ENCODE measurements around the gene DVL3. TPM values are rescaled to one million over a fixed set of nuclear protein-coding genes. Genes with fewer than 3 reads are reported as not detected.
"Not testable (repeated sequence)": the region's sequence is repeated elsewhere in the genome, so short reads cannot be mapped to it uniquely, and the experiment has no call there.

DVL3 gene
- 20.8 and 42.6 TPM in 2 replicates for total RNA-seq (2014; rRNA removed; shearing (Covaris generic); ENCODE audit: low replicate concordance)

DNA sequence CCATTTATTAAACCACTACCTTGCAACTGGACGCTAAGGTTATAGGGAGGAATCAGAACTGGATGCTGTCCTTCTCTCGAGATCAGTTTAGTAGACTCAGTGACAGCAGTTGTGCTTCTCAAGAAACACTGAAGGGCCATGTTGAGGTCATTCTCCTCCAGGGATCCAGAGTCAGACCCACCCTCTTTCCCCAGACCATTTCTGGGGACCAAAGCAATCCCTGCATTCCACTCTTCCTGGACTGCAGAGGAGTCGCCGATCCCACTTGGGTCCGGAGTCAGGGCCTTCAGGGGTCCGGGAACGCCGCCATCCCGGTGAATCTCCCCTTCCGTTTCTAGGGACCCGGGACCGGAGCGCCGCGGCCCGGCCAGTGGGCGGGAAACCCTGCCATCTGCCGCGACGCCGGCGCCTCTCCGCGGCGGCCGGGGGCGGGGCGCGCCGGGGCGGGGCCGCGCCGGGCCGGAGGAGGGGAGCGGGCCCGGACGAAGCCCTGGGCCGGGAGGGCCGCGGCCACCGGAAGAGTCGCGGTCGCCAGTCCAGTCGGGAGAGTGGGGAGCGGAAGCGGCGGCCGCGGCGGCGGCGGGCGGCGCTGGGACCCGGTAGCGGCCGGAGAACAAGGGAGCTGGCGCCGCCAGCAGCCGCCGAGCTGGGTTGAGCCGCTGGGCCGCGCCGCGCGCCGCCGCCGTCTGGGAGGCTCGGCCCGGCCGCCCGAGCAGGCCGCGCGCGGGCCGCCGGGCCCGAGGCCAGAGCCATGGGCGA, at the start of gene DVL3:
TSS of gene DVL3 (plus strand) at position 493 of the 759 bp plus-strand sequence. CDS start at position 752, 259 bp downstream.
- peak within 1 kb of the TSS; percentile 91 for H3K4me3 ChIP-seq
- DNase-seq, result peak; percentile 80

DNA sequence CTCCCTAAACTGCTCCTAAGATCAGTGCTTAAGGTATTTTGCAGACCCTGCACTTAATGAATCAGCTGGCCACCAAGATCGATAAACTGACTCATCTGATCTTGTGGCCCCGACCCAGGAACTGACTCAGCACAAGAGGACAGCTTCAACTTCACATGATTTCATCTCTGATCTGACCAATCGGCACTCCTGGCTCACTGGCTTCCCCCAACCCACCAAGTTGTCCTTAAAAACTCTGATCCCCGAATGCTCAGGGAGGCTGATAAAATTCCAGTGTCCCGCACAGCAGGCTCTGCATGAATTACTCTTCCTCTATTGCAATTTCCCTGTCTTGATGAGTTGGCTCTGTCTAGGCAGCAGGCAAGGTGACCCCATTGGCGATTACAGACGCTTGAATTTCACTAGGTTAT, 44.9 kb upstream of the DVL3 start:
- DNase-seq, result peak; percentile 78
- H3K9me3 ChIP-seq, result no peaks in the 10 kb centered on the region

More for the DNA sequence above, at the start of gene DVL3:
- Histone ChIP-seq H3K27me3 (no peaks in the 10 kb centered on the region), H3K9me3 (no peaks in the 10 kb centered on the region), H3K36me3 (peaks cover 7% of the 10 kb centered on the region)

DNA sequence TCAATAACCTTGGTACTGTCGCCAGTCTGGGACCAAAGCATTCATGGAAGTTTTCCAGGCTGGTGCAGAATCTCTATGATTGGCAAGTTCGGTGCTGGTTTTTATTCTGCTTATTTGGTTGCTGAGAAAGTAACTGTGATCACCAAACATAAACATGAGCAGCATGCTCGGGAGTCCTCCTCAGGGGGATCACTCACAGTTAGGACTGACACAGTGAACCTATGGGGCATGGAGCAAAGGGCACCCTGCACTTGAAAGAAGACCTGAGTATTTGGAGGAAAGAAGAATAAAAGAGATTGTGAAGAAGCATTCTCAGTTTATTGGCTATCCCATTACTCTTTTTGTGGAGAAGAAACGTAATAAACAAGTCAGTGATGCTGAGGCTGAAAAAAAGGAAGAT, 39.2 kb upstream of the DVL3 start:
- DNase-seq, result no peak
- H3K4me3 ChIP-seq, result no peak overlapping the region
- peaks cover 33% of the 10 kb centered on the region for H3K27me3 ChIP-seq

More for the DNA sequence above, 44.9 kb upstream of the DVL3 start:
- Histone ChIP-seq H3K36me3 (no peaks in the 10 kb centered on the region), H3K4me3 (no peak overlapping the region), H3K27me3 (peaks cover 6% of the 10 kb centered on the region; the same call in 1 of the 2 replicates)

DNA sequence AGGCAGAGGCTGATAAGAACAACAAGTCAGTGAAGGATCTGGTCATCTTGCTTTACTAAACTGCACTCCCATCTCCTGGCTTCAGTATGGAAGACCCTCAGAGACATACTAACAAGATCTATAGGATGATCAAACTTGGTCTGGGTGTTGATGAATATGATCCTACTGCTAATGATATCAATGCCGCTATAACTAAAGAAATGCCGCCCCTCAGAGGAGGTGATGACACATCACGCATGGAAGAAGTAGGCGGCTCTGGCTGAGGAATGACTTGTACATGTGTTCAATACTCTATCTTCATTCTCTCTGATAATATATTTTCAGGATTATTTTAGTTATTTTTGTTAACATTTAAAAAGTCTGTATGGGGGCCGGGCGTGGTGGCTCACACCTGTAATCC, 37.5 kb upstream of the DVL3 start:
- Histone ChIP-seq H3K36me3 (no peaks in the 10 kb centered on the region), H3K27me3 (peaks cover 34% of the 10 kb centered on the region), H3K4me3 (no peak overlapping the region), H3K9me3 (no peaks in the 10 kb centered on the region)
- peak; percentile 7 for DNase-seq

More for the DNA sequence above, 39.2 kb upstream of the DVL3 start:
- Histone ChIP-seq H3K9me3 (no peaks in the 10 kb centered on the region), H3K36me3 (no peaks in the 10 kb centered on the region)

DNA sequence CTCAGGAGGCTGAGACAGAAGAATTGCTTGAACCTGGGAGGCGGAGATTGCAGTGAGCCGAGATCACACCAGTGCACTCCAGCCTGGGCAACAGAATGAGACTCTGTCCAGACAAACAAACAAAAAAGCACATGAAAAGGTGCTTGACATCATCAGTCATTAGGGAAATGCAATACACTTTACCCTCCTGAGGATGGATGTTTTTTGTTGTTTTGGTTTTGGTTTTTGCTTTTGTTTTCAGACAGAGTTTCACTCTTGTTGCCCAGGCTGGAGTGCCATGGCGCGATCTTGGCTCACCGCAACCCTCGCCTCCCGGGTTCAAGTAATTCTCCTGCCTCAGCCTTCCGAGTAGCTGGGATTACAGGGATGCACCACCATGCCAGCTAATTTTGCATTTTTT, 34.1 kb upstream of the DVL3 start:
- DNase-seq, H3K9me3 ChIP-seq, H3K4me3 ChIP-seq, H3K36me3 ChIP-seq: not testable (repeated sequence)
- H3K27me3 ChIP-seq, result peaks cover 24% of the 10 kb centered on the region

DNA sequence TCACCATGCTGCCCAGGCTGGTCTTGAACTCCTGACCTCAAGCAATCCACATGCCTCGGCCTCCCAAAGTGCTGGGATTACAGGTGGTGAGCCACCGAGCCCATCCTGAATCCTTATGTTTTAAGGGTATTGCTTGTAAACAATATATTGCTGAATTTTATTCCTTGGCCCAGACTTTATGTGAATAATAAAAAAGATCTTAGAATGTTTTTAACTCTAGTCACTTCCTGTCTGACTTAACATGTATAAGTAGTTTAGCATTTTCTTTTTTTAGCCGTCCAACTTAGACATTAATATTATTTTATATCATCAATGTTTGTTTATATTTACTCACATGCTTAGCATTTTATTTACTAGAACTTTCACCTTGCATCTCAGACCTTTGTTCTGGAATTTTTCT, 29.2 kb upstream of the DVL3 start:
- peaks cover 4% of the 10 kb centered on the region for H3K27me3 ChIP-seq
- H3K36me3 ChIP-seq, result no peaks in the 10 kb centered on the region
- H3K9me3 ChIP-seq, result no peaks in the 10 kb centered on the region
- no peak overlapping the region for H3K4me3 ChIP-seq
- no peak for DNase-seq

DNA sequence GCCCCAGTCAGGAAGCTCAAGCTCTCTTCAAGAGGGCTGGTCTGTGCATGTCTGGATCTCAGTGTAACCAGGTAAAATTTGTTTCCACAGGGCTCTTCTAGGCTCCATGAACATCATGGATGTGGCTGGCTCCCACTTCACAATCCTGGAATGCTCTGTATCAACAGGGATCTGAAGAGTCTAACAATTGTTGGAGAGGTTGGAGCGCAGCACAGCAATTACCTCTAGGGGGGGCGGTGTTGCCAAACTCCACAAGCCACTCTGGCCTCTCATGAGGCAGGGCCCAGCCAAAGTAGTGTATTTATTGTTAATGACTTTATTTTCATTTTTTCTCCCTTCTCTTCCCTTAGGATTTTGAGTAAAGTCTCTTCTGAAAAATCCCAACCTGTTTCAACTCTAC, 26.2 kb upstream of the DVL3 start:
- no peaks in the 10 kb centered on the region for H3K27me3 ChIP-seq
- no peak overlapping the region for H3K4me3 ChIP-seq
- H3K36me3 ChIP-seq, result no peaks in the 10 kb centered on the region
- DNase-seq, result peak; percentile 63
- H3K9me3 ChIP-seq, result no peaks in the 10 kb centered on the region

DNA sequence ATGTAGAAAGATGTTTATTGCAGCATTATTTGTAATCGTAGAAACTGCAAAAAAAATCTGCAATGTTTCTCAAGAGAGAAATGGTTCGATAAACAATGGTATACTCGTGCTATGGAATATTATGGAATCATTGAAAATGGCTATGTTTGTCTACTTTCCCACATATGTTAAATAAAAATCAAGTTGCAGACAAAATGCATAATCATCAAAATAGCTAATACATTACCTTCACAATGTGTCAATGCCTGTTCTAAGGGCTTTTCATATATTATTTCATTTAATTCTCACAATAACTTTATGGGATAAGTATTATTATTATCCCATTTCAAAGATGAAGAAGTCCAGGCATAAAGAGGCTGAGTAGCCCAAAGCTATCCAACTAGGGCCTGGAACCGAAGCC, 22.2 kb upstream of the DVL3 start:
- Histone ChIP-seq H3K4me3 (no peak overlapping the region), H3K9me3 (no peaks in the 10 kb centered on the region), H3K27me3 (no peaks in the 10 kb centered on the region), H3K36me3 (peaks cover 11% of the 10 kb centered on the region)
- DNase-seq, result no peak

DNA sequence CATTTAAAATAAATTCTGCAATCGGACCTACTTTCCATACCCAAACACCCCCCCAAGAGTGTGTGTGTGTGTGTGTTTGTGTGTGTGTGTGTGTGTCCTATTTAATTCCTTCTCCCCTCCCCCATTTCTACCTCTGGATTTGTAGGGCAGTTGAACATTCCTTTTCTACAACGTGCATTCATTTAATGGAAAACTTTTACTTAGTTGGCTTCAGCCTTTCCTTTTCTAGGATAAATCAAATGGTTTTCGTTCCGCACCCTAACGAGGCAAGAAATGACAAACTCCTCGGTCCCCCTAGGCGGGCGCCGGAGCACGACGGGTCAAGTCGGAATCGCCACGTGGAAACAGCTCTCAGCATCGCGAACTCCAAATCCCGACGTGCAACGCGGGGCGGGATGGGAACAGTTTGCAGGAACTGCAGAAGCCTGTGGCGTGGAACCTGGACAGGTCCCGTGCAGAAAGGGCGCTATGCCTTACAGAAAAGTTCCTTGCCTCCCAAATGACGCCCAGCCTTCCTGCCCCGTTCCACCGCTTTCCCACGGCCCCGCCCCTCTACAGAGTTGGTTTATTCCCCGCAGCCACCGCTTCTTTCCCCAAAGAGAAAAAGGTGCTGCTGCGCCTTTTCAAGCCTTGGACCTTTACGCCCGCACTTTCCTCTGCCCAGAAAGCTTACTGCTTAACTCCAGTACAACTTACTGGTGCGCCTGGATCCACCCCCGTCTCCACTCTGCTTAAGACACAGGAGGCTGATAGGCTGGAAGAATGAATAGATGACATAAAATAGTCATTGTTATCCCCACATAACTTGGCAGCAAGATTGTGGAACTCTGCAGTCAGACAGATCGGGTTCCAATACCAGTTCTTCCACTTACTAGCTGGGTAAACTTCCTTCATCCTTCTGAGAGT, 21.1 kb upstream of the DVL3 start:
- H3K9me3 ChIP-seq, result no peaks in the 10 kb centered on the region
- DNase-seq, result peak; percentile 91
- peak overlapping the region; percentile 87 for H3K4me3 ChIP-seq
- H3K27me3 ChIP-seq, result no peaks in the 10 kb centered on the region
- peaks cover 13% of the 10 kb centered on the region for H3K36me3 ChIP-seq

DNA sequence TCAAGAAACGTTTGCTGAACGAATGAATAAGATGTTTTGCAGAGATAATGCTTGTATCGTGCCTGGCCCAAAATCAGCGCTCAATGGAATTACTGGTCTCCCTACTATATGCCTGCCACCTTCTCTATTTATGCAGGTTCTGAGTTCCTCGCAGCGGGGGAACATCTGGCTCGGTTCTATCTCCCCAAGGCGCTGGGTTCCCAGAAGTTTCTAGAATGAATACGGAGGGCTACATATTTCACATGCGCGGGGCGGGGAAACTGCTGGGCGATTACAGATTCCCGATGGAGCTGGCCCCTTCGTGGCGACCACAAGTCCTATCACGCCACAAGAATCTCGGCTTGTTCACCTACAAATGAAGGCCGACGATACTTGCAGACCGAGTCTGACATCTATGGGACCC, 20.4 kb upstream of the DVL3 start:
- Histone ChIP-seq H3K4me3 (peak overlapping the region; percentile 87), H3K36me3 (peaks cover 16% of the 10 kb centered on the region), H3K27me3 (no peaks in the 10 kb centered on the region), H3K9me3 (no peaks in the 10 kb centered on the region)
- DNase-seq, result no peak

DNA sequence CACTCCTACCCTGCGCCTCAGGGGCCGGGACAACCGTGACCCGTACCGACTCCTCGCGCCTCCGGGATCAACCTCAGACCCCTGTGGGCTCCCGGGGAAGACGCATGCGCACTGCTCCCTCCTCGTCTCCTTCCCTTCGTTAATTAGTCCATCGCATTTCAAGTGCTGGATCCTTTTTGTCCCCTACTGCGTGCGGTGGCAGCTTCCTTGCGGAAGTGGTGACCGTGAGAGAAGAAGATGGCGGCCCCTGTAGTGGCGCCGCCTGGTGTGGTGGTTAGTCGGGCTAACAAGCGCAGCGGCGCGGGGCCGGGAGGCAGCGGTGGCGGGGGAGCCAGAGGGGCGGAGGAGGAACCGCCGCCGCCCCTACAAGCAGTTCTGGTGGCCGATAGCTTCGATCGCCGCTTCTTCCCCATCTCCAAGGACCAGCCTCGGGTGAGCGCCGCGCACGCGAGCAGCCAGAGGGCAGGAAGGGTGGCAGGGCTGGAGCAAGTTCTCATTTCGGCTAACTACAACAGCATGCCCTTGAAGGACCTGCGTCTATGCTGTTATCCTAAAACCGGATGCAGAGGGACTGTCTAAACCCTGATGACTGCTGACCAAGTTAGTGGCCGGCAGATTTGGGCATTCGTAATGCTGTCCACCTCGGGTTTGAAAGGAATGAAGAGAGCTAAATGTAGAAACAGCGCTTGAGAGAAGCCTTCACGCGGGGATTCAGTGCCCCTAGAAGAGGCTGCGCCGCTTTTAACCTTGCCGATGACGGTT, 19.8 kb upstream of the DVL3 start, which contains the start of gene EIF2B5:
TSS of gene EIF2B5 (plus strand) at position 210 of the 762 bp plus-strand sequence. CDS start at position 238, 28 bp downstream.
- Histone ChIP-seq H3K4me3 (peak within 1 kb of the TSS; percentile 87), H3K9me3 (no peaks in the 10 kb centered on the region), H3K36me3 (peaks cover 20% of the 10 kb centered on the region)

DNA sequence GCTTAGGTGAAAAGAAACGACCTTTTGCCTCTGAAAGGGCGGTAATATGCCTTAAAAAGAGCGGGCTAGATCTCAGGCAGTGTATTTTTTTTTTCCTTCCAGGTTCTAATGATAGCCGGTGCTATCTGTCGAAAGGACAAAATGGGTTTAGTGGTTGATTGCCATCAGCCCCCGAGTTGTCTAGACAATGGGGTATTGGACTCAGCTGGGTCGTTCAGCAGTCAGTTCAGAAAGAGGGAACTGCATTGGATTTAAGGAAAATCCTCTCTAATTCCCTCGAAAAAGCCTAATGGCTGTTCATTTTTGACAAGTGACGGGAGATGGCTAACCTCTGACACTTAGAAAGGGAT, 19.3 kb upstream of the DVL3 start:
- H3K4me3 ChIP-seq, result peak overlapping the region; percentile 87
- peaks cover 25% of the 10 kb centered on the region for H3K36me3 ChIP-seq
- no peaks in the 10 kb centered on the region for H3K9me3 ChIP-seq
- no peaks in the 10 kb centered on the region for H3K27me3 ChIP-seq
- DNase-seq, result no peak

More for the DNA sequence above, 19.8 kb upstream of the DVL3 start, which contains the start of gene EIF2B5:
- no peaks in the 10 kb centered on the region for H3K27me3 ChIP-seq
- peak; percentile 85 for DNase-seq

DNA sequence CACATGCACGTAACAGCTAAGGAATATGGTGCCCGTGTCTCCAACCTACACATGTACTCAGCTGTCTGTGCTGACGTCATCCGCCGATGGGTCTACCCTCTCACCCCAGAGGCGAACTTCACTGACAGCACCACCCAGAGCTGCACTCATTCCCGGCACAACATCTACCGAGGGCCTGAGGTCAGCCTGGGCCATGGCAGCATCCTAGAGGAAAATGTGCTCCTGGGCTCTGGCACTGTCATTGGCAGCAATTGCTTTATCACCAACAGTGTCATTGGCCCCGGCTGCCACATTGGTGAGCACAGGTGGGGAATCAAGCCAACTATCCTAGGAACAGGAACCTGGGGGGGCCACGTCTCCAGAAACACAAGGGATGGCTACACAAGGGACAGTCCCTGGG, 14.7 kb upstream of the DVL3 start:
- H3K27me3 ChIP-seq, result no peaks in the 10 kb centered on the region
- no peak for DNase-seq
- H3K36me3 ChIP-seq, result peaks cover 69% of the 10 kb centered on the region
- no peaks in the 10 kb centered on the region for H3K9me3 ChIP-seq
- no peak overlapping the region for H3K4me3 ChIP-seq

DNA sequence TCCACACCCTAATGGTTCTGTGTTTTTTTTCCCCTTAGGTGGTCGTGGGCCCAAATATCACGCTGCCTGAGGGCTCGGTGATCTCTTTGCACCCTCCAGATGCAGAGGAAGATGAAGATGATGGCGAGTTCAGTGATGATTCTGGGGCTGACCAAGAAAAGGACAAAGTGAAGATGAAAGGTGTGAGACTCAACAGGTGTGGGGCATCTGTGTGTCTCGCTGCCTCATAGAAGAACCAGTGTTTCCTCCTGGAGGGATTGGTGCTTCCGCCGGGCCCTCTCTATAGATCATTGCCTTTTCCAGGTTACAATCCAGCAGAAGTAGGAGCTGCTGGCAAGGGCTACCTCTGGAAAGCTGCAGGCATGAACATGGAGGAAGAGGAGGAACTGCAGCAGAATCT, 13.0 kb upstream of the DVL3 start:
- Histone ChIP-seq H3K27me3 (no peaks in the 10 kb centered on the region), H3K4me3 (no peak overlapping the region), H3K36me3 (peaks cover 77% of the 10 kb centered on the region)

DNA sequence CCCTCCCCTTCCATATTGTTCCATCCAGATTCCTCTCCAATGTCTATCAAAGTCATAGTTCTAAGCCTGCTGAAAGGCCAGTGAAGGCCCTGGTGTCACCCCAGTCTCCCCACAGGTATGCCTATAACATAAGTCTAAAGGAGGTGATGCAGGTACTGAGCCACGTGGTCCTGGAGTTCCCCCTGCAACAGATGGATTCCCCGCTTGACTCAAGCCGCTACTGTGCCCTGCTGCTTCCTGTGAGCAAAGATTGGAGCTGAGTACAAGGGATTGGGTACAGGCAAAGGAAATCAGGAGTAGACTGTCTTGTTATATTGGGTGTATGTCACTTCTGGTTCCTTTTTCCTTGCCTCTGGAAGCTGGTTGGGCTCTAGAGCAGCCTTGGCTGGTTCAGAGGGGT, 11.8 kb upstream of the DVL3 start:
- Histone ChIP-seq H3K4me3 (no peak overlapping the region), H3K27me3 (no peaks in the 10 kb centered on the region), H3K36me3 (peaks cover 68% of the 10 kb centered on the region), H3K9me3 (no peaks in the 10 kb centered on the region)
- no peak for DNase-seq

More for the DNA sequence above, 13.0 kb upstream of the DVL3 start:
- H3K9me3 ChIP-seq, result no peaks in the 10 kb centered on the region
- DNase-seq, result no peak

DNA sequence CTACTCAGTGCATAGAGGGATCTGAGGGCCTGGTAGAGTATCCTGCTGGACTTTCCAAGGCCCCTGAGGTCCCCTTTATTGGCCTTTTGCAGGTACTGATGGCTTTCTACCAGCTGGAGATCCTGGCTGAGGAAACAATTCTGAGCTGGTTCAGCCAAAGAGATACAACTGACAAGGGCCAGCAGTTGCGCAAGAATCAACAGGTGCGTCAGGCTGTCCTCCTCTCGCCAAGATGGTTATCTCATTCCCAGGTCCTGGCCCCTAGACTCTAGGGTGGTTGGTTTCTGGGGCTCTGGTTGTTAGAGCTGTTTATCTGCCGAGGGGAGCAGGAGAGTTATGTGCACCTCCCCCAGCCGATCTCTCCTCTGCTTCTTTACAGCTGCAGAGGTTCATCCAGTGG, 10.7 kb upstream of the DVL3 start:
- Histone ChIP-seq H3K27me3 (no peaks in the 10 kb centered on the region), H3K4me3 (no peak overlapping the region), H3K36me3 (peaks cover 67% of the 10 kb centered on the region), H3K9me3 (no peaks in the 10 kb centered on the region)
- DNase-seq, result no peak

Measured in MG63 (cell line).